Central memory CD4-positive, alpha-beta T cell (primary cell): ENCODE results near the gene ZNF236.

Source experiments
- DNase-seq: peaks from one replicate; pipeline ENCODE4 v3.0.0; 2022

The ZNF236 gene

DNA sequence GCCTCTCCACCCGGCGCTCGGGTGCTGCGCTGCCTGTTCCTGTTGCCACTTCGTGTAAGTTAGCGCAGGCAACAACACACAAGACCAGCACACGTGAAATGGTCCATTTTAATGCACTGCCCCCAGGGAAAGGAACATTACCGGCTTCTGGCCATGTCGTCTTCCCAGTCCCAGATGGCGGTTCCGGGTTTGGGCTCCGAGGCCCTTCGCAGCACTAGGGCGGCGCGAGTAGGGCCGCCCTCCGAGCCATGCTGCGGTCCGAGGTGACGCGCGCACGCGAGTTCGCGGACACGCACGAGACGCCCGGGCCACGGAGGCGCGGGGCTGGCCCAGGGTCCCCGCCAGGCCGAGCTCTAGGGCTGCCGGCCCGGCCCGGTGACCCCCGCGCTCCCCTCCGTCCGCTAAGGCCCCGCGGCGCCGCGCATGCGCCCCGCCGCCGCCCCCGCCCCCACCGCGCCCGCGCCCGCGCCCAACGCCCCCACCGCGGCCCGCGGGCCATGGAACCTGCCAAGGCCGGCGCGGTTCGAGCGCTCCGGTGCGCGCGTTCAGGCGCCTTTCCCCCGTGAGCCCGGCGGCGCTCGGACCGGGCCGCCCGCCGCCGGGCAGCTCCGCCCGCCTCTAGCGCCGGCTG is 367 bp upstream of the ZNF236 start:
- DNase-seq: peak; percentile 73

DNA sequence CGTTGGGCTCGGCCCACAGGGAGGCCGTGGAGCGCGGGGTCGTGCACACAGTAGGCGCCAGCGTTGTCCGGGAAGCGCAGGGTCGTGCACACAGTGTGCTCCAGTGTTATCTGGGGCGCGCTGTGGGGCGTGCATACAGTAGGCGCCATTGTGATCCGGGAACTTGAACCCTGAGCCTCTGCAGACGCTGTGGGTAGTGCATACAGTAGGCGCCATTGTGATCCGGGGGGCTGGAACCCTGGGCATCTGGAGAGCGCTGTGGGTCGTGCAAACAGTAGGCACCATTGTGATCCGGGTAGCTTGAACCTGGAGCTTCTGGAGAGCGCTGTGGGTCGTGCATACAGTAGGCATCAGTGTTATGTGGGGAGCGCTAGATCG is 793 bp downstream of the ZNF236 start:
- no peak for DNase-seq

DNA sequence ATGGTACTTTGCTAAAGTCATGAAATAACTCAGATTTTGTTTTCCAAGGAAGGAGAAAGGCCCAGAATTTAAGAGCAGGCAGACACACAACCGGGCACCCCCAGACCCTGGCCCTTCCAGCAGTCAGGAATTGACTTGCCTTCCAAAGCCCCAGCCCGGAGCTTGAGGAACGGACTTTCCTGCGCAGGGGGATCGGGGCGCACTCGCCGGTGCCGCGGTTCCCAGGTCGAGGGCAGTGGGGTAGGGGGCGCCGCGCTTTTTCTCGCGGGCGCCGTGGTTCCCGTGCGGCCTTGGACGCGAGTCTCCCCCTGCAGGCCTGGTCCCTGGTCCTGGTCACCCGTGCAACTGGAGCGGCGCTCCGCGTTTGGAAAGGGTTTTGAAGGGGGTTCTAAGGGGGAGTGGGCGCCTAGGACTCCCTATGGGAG is 1.2 kb downstream of the ZNF236 start:
- no peak for DNase-seq

DNA sequence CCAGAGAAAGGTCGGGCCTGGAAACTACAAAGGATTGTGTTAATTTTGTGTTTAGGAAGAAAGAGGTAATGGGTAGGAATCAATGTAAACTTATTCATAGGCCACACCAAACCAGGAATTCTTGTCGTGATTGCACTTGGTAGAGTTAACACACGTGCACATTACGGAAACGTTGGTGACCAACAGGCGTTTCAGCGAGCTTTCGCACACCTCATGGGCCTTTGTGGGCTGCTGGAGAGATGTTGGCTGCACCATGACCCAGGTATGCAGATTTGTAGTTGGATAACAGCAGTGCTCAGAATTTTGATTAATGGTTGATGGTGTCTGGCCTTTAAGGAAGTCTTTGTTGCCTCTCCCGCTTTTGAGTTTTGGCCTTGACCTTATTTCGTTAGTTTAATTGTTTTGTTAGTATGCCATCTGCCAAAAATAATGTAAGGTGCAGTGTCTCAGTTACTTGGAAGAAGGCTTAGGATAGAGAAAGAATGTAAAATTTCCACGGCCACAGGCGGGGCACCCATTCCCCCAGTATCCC is 1.9 kb downstream of the ZNF236 start:
- DNase-seq: no peak

DNA sequence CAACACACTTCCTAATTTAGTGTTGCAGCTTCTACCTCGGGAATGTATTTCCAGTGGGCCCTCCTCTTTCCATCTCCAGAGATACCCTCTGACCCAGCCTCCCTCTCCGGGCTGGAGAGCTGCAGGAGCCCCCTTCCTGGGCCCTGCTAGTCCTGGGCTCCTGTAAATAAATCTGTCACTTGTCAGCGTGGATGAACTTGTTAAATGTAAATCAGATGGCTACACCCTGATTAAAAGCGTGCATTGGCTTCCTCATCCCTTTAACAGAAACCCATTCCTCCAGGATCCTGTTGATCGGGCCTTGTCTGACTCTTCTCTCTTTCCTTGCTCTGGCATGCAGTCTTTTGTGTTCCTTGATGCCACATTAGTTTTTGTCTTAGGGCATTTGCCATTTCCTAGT is 2.4 kb downstream of the ZNF236 start:
- DNase-seq: no peak

DNA sequence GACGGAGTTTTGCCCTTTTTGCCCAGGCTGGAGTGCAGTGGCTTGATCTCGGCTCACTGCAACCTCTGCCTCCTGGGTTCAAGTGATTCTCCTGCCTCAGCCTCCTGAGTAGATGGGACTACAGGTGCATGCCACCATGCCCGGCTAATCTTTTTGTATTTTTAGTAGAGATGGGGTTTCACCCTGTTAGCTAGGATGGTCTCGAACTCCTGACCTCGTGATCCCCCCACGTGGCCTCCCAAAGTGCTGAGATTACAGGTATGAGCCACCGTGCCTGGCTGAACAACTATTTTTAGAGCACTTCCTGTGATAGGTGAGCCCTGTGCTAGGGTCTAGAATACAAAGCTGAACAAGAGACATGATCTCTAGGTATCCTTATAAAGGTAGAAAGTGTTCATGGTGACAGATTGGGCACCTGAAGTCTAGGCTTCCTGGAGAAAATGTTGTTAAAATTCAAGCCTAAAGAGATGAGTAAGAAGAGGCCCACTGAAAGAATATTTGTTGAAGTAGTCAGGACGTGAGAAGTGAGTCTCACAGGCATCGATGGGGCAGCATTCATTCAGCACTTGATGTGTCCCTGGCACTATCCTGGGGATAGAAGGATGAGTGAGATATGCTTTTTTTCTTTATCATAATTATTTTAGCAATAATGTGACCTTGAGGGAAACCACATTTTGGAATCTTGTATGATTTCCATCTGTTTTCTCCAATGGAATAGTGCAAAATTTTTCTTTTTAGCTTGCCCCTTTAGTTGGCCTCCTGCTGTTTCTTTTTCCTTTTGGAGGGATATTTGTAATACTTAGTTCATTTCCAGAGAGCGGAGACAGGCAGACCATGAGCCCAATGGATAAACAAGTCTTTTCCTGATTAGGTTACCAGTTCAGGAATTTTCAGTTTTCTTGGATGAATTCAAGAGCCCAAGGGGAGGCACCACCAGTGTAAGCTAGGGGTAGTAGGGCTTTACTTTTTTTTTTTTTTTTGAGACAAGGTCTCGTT is 5.1 kb downstream of the ZNF236 start:
- no peak for DNase-seq

DNA sequence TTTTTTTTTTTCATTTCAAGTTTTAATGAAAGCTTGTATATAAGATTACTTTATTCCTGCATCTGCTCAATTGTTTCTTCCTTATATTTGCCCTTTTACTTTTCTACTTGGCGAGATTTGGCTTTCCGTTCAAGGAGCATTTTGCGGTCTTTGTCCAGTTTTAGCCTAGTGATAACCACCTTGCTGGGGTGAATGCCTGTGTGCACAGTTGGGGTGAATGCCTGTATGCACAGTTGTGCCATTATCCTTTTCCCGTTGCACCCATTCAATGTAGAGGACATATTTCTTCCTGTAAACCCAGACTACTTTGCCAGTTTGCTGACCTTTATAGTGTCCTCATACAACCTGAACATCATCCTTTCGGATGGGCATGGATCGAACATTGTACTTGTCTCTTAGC is 12.0 kb downstream of the ZNF236 start:
- DNase-seq: no peak

DNA sequence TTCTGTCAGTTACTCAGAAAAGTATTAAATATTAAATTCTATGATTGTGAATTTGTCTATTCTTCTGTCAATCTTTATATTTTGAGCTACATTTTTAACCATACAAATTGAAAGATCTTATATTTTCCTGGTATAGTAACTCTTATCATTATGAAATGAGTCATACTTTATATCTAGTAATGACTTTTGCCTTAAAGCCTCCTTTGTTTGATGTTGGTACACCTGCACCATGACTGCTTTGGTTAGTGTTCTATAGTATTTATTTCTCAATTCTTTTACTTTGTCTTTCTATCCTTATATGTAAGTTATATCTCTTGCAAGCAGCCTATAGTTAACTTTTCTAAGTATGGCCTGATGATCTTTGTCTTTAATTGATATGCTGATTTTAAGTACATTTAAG is 13.0 kb downstream of the ZNF236 start:
- no peak for DNase-seq

DNA sequence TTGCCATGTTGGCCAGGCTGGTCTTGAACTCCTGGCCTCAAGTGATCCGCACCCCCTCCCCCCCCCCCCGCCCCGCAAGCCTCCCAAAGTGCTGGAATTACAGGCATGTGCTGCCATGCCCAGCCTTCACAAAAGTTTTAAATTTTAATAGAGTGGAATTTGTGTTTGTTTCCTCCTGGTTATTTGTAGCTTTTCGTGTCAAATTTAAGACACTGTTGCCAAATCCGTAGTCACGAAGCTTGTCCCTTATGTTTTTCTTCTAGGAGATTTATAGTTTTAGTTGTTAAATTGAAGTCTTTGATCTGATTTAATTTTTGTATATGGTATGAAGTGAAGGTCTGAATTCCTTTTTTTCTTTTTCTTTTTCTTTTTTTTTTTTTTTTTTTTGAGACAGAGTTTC is 14.7 kb downstream of the ZNF236 start:
- no peak for DNase-seq

DNA sequence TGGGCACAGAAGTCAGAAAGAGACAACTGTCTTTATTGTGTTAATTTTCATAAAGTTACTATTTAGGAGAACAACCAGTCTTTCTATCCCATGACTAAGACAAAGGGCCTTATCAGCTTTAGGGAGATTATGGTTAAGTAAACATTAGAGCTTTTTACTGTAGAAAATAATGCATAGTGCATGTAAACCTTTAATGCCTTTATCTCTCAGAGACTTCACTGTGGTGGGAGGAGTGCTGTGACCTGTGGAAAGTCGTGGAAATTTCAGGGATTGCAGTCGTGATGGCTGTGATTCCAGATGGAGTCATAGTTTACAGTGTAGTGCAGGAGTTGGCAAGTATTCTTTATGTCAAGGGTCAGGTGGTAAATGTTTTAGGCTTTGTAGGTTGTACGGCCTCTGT is 15.8 kb downstream of the ZNF236 start:
- no peak for DNase-seq

DNA sequence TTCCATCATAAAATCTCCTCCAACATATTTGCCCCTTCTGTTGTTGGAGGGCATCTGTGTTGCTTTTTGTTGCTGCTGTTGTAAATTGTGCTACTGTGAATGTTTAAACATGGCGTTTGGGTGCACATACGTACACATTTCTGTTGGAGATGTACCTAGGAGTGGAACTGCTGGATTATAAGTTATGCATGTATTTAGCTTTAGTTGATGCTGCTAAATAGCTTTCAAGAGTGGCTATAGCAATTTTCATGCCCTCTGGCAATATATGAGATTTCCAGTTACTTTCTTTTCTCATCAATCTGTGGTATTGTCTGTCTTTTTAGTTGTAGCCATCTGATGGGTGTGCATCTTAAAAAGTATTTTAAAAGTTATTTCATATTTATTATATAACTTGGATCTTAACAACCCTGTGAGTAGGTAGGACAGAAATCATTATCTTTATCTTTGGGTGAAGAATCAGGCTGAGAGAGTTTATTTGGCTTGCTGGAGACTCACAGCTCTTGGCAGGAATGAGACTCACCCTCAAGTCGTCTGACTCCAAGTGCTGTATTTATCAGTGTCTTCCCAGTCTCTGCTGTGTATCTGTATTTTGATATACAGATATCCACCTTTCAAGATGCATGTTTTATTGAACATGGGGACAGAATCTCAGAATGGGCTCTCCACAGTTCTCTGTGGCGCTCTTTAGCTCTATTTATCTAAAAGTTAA is 16.9 kb downstream of the ZNF236 start:
- no peak for DNase-seq

DNA sequence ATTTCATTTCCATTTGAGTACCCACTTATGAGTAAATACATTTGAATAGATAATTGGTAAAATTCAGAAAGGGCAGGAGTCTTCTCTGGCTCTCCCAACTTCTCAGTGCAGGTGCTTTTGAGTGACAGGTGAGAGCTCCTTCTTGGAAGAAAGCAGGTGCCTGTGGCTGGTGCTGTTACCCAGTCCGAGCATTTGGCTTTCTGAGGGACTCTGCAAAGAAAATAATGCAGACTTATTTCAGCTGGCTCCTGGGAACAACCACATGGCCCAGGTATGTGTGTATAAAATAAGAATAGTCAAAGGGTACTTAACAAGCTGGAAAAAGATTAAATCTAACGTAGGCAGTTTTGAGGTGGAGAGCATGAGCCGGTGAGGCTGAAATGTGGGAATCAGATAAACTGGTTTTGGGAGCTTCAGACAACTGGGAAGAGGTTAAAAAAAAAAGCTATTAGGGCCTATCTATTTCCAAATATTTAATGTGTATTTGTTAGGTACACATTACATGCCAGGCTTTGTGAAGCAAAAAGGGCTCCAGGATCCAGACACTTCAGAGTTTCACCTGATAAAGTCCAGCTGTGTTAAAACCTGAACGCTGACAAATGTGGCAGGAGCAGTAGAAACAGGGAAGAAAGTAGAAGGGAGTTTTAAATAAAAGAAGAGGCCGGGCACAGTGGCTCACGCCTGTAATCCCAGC is 20.6 kb downstream of the ZNF236 start:
- no peak for DNase-seq

DNA sequence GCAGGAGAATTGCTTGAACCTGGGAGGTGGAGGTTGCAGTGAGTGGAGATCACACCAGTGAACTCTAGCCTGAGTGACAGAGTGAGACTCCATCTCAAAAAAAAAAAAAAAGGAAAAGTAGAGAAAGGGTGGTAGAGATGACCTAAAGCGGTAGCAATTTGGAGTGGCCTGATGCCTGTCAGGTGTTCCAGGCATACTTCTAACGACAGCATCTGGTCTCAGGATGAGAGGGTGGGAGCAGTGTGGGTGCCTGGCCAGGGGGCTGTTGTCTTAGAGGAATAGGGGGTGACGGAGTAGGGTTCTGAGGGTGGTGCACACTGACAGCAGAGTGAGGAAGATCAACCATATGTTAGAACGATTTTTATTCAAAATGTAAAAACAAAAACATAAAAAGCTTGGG is 21.8 kb downstream of the ZNF236 start:
- DNase-seq: no peak

DNA sequence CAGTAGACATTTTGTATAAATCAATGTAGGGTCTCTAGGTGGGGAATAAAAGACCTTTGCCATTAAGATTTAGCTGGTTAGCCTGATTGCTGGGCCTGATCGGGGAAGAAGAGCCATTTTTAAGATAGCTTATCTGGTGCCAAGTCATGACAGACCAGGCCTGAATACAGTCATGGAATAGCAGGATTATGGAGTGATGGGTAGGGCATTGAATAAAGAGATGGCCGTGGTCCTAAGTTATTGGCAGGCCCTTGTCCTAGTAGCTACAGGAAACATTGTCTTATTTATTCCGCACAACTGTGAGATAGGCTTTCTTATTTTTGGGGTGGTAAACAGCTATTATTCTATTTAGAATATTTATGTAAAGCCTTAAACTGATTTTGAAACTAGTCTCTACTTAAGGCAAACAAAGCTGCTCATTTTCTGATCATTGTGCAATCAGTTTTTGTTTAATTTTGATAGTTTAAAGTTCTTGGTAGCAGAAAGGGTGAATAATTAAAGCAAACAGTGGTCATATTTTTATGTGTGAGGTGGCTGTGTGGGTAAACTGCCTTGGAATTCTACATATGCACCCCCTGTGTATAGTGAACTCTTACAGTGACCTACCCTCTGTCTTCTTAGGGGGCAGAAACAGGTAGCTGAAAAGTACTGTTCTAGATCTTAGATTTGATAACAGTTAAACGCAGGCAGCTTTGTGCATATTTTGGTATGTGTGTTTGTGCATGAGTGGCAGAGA is 22.6 kb downstream of the ZNF236 start:
- no peak for DNase-seq

DNA sequence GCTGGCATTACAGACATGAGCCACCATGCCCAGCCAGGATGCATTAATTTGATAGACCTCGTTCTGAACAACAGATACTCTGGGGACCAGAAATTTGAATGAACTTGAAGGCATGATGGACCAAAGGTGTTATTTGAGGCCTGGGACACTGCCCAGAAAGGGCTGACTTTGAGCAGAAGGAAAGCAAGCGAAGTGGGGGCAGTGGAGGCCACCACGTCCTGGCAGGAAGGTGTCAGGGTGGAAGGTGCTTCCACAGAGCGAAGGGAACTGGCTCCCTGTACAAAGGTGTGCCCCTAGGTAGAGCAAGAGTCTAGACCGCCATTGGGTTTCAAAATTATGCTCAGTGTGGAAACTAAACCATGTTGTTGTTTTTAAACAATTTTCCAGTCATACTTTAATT is 23.9 kb downstream of the ZNF236 start:
- no peak for DNase-seq

DNA sequence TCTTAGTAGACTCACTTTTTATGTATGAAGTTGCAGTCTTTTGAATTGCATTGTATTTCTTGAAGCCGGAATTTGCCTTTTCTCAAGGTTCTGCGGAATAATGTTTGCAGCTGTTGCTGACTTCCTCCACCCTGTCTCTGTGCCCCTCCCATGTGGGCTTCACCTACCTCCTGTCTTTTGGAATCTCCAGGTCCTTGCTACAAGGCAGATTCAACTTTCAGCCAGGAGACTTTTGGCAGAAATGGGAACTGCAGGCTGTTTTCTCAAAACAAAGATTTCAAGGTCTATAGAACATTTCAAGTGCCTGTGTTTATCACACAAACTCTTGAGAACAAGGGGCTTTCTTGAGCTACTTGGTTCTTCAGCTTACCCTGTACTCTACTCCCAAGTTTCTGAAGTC is 25.6 kb downstream of the ZNF236 start:
- DNase-seq: no peak

DNA sequence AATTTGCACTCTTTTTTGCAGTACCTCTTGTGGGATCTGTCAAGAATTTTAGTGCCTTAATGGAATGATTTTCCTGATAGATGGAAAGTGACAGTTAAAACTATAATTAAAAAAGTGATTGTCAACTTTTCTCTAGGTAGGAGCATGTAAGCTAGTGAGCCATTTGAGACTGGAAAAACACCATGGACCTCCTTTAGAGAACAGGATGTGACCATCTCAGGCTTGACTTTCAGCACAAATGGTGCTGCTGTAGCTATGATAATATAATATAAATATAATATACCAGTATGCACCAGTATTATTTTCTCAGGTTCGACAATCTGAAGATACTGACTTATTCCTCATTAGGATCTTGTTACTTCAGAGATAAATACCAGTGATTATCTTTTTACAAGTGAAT is 27.8 kb downstream of the ZNF236 start:
- DNase-seq: no peak

DNA sequence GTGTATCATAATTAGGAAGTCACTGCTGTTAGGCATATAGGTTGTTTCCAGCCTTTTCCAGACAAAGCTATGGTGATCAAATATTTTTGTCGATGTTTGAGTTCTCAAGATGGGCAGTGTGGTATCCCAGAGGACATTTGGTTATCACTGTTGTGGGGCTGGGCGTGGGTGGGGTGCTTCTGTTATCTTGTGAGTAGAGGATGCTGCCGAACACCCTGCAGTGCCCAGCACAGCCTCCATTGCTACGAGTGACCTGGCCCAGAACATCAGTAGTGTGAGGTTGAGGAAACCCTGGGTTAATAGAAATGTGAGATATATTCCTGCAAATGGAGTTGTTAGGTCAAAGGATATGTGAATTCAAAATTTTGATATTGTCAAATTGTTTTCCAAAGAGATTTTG is 33.2 kb downstream of the ZNF236 start:
- no peak for DNase-seq

DNA sequence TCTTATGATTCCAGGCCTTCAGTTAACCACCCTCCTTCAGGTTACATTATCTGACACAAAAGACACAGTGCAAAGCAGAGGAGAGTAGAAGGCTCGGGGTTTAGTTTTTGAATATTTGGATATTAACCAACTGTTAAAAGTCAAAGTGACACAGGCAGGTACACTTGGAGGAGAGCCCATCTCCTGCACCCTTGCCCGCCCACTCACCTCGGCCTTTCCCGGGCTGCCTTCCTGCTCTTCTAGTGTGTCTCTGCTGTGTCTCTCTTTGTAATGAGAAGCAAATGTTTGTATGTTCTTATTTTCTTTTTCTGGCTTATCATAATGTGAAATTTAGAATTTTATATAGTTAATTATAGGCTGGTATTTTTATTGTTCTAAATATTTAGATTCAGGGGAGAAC is 35.1 kb downstream of the ZNF236 start:
- no peak for DNase-seq

DNA sequence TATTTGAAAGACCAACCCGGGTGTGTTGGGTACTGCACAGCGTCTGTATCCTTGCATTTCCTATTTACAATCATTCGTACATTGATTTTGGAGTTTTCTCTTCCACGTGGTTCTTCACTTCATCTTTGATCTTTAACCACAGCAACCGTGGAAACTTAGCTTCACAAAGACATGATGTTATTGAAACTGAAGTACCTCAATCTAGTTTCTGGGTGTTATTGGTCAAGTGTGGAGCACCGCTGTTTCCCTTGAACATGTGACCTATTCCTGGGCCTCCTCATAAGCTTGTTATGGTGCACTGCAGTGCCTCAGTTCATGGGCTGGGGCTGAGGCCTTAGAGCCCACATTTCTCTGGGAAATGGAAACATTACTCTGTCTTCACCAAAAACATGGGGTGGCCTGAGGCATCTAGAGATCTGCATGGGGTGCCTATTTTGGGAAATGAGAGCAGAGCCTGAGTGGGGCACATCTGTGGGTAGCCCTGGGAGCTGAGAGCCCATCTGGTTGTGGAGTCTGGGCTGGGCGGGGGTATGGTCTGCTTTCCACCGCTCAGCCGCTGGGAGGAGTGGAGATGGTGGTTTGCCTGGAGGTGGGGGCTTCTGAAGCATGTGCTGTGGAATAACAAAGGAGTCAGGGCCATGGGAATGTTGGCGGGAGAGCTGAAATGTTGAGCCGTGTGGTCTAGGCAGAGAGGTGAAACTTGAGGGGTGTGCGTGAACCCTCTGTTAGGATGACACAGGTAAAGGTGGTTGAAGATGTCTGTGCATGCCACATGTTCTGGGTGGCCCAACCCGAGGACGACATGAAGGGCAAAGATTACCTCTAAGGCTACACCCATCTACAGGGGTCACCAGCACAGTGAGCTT is 37.4 kb downstream of the ZNF236 start:
- peak; percentile 38 for DNase-seq

DNA sequence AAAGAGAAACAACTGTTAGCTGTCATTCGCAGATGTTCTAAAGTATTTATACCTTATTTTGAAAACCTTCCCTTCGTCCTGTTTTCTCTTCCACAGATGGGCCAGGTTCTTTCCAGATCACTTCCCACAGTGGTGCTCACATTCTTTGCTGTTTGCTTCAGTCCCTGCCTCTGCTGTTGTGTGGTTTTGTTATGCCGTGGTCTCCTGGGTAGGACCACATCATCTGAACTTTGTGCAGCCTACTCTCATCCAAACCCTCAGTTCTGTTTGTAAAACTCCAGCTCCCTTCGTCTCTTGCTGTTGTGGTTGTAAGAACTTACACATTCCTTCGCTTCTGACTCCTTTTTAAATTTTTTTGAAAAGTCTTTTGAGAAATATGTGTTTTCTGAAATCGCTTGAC is 38.1 kb downstream of the ZNF236 start:
- no peak for DNase-seq
